Measurements from ENCODE around the gene PCBP3. TPM values are rescaled to one million over a fixed set of nuclear protein-coding genes. Genes with fewer than 3 reads are reported as not detected.
A peak's percentile ranks its signal among the peaks of the same experiment; 100 is the strongest.

Gene PCBP3
- total RNA-seq, result 1 to 10 TPM in 2 of 4 donors, under 1 TPM in 1, not detected in 1; 0.99 to 7.0 (median 2.5) TPM

- H3K4me3 ChIP-seq (ENCODE audit: low read depth, poor library complexity, severe bottlenecking), result peak within 1 kb of the TSS; percentile 23
- peak; percentile 91 to 97 for DNase-seq (ENCODE audit: low spot score in 2 of 2)
- TF ChIP-seq POLR2A (IDR thresholded peaks at IDR 0.05) (no peak), CTCF (IDR thresholded peaks at IDR 0.05) (no peak)
- WGBS, 2 donors, result 3 to 5% methylated on average over 6 to 15 of the region's 120 CpGs
- intact Hi-C loops (cut with DNase I; ENCODE audit: low total_unique reads), result no loop called here
Measured at GRCh38 chr21:45643021-45643980, at the start of gene PCBP3. Gene PCBP3 (plus strand): TSS chr21:45643725. CDS start chr21:45850086, 206,361 bp downstream.

DNA sequence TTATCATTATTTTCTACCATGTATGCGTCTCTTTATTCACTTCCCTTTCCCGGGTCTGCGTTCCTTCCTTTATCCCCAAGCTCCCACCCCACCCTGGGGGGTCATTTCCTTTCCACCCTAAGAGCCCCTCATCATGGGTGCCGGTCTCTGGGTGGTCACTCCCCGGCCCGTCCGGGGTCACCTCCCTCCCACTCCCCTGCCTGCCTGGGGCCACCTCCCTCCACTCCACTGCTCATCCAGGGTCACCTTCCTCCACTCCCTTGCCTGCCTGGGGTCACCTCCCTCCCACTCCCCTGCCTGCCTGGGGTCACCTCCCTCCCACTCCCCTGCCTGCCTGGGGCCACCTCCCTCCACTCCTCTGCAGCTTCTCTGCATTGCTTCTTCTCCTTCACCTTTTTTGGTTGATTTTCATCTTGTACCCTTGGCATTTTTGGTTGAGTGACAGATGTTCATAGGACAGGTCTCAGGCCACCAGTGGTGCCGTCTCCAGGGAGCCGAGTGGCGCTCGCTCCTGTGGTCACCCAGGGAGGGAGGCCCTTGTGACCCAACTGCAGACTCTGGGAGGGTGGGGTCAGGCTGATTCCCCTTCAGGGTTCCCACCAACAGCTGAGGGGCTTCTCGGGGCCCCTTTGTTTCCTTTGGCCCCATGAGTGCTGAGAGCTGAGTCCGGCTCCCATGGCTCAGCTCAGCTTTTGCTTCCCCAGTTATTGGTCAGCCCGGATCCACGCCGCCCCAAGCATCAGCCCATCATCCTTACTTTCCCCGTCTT lies 48.6 kb upstream of the PCBP3 start:
- TF ChIP-seq POLR2A (IDR thresholded peaks at IDR 0.05), result no peak
- TF ChIP-seq CTCF (IDR thresholded peaks at IDR 0.05), result no peak
- 78 to 83% methylated on average over 17 of the region's 17 CpGs for WGBS, 2 donors
- intact Hi-C loops (cut with DNase I; ENCODE audit: low total_unique reads), result no loop called here
- no peak overlapping the region for H3K4me3 ChIP-seq (ENCODE audit: low read depth, poor library complexity, severe bottlenecking)
- DNase-seq (ENCODE audit: low spot score in 2 of 2), result no peak

- H3K4me3 ChIP-seq (ENCODE audit: low read depth, poor library complexity, severe bottlenecking), result no peak overlapping the region
- intact Hi-C loops (cut with DNase I; ENCODE audit: low total_unique reads), result no loop called here
- DNase-seq (ENCODE audit: low spot score in 2 of 2), result no peak
- WGBS, 2 donors, result 87% methylated on average over 16 of the region's 16 CpGs
- TF ChIP-seq POLR2A (IDR thresholded peaks at IDR 0.05) (no peak), CTCF (IDR thresholded peaks at IDR 0.05) (no peak)
Measured at GRCh38 chr21:45595574-45596295, 47.8 kb upstream of the PCBP3 start.

GRCh38 chr21:45596704-45597318 lies 46.7 kb upstream of the PCBP3 start:
- no peak overlapping the region for H3K4me3 ChIP-seq (ENCODE audit: low read depth, poor library complexity, severe bottlenecking)
- TF ChIP-seq POLR2A (IDR thresholded peaks at IDR 0.05), result no peak
- no peak for TF ChIP-seq CTCF (IDR thresholded peaks at IDR 0.05)
- intact Hi-C loops (cut with DNase I; ENCODE audit: low total_unique reads), result no loop called here
- DNase-seq (ENCODE audit: low spot score in 2 of 2), result peak; percentile 30 to 93
- 31 to 45% methylated on average over 12 to 16 of the region's 16 CpGs for WGBS, 2 donors

DNA sequence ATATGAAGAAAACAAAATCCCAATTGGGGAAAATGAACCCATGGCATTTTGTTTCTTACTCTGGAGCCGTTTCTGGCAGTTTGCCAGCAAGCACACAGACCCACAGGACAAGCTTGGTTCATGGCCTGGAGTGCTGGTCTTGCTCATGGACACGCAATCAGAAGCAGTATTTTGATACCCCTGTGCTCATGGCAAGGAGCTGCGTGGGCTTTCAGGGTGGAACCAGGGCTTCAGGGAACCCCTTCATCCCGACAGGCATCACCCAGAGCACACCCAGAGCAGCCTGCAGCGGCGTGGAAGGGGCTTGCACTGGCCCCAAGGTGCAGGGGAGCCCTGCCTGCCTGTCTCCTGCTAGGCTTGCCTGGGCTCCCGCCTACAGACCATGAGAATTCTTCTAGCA lies 45.4 kb upstream of the PCBP3 start:
- intact Hi-C loops (cut with DNase I; ENCODE audit: low total_unique reads), result no loop called here
- no peak overlapping the region for H3K4me3 ChIP-seq (ENCODE audit: low read depth, poor library complexity, severe bottlenecking)
- WGBS, 2 donors, result 64 to 68% methylated on average over 5 to 7 of the region's 7 CpGs
- TF ChIP-seq CTCF (IDR thresholded peaks at IDR 0.05), result no peak
- TF ChIP-seq POLR2A (IDR thresholded peaks at IDR 0.05), result no peak
- DNase-seq (ENCODE audit: low spot score in 2 of 2), result no peak

Data from lower leg skin (tissue), 4 donors.